Neural cell (in vitro differentiated cells): Measurements from ENCODE around the gene S100A13.

Experiments
- CTCF ChIP-seq: fragments of 450-650 bp; IDR thresholded peaks from 2 replicates; pipeline ENCODE4 v1.5.1; 2014; ENCODE audit warnings: antibody characterized with exemption, mild to moderate bottlenecking, moderate library complexity; ENCODE audit not compliant: poor library complexity, severe bottlenecking
- EZH2 ChIP-seq: fragments of 200-600, 300-800 bp; shearing (Covaris generic), sonication (generic); IDR thresholded peaks from 2 replicates; pipeline ENCODE4 v1.6.1; 2014; ENCODE audit warnings: antibody characterized with exemption, low read length, borderline replicate concordance, mild to moderate bottlenecking; ENCODE audit not compliant: insufficient read depth, poor library complexity, severe bottlenecking
- MXI1 ChIP-seq: fragments of 450-650 bp; conservative IDR thresholded peaks from 2 replicates; pipeline ENCODE4 v1.6.1; 2014; ENCODE audit warnings: antibody characterized with exemption, mild to moderate bottlenecking; ENCODE audit not compliant: poor library complexity, severe bottlenecking
- POLR2AphosphoS5 ChIP-seq: IDR thresholded peaks from 2 replicates; pipeline ENCODE4 v1.6.1; 2012
- REST ChIP-seq: IDR thresholded peaks from 2 replicates; pipeline ENCODE4 v1.6.1; 2012; ENCODE audit warnings: borderline replicate concordance
- TAF1 ChIP-seq: IDR thresholded peaks from 2 replicates; pipeline ENCODE4 v1.6.1; 2012; ENCODE audit warnings: low read depth

GRCh38 chr1:153659656-153660055 lies 32.4 kb upstream of the S100A13 start:
- TF ChIP-seq CTCF (no peak), REST (no peak), TAF1 (no peak), POLR2AphosphoS5 (no peak), EZH2 (no peak), MXI1 (no peak)
